GM03348 (cell line): ENCODE measurements around the gene ZNF688.

ENCODE experiments used
- DNase-seq: peaks from one replicate; pipeline ENCODE4 v3.0.0; 2012; ENCODE audit warnings: low spot score

ZNF688 gene

GRCh38 chr16:30585400-30586191, 14.1 kb upstream of the ZNF688 start, which contains the start of gene ZNF785:
TSS of gene ZNF785 (minus strand) at chr16:30585697. CDS start at chr16:30585611, 86 bp downstream.
- DNase-seq: peak; percentile 99

DNA sequence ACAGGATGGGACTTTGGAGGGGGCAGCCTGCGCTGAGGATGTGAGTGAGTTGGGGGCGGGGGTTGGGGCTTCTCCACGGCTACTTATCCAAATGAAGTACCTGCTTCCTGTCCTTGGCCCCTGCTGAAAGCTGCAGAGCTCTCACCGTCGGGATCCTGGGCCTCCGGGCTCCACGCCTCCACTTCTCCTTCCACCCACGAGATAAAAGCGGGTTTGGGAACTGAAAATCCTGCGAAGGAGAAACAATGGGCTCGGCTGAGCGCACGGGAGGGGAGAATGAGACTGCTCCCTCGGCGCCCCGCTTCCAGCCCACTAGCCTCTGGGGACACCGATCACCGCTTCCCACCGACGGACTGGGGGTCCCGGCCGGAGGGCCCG, 13.5 kb upstream of the ZNF688 start:
- peak; percentile 36 for DNase-seq

- DNase-seq: no peak
Observed at GRCh38 chr16:30582611-30583340, 11.3 kb upstream of the ZNF688 start.

DNA sequence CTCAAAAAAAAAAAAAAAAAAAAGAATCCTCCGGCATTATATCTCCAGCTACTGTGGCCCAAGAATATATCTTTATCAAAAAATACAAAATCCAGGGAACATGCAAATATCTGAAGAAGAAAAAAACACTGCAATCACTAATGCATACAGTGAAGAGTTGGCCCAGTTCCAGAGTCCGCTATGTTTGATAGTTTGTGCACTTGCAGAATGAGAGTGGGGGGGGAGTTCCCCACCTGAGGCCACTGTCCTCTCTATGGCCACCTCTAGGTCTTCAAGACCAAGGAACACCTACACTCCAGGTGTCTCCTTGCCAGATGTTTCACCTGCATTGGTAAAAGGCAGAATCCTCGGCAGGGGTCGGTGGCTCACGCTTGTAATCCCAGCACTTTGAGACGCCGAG, 9.9 kb upstream of the ZNF688 start:
- DNase-seq: no peak

GRCh38 chr16:30574678-30575077, 3.2 kb upstream of the ZNF688 start:
- DNase-seq: no peak

- DNase-seq: peak; percentile 49
Observed at GRCh38 chr16:30570636-30571444, 674 bp downstream of the ZNF688 start.

DNA sequence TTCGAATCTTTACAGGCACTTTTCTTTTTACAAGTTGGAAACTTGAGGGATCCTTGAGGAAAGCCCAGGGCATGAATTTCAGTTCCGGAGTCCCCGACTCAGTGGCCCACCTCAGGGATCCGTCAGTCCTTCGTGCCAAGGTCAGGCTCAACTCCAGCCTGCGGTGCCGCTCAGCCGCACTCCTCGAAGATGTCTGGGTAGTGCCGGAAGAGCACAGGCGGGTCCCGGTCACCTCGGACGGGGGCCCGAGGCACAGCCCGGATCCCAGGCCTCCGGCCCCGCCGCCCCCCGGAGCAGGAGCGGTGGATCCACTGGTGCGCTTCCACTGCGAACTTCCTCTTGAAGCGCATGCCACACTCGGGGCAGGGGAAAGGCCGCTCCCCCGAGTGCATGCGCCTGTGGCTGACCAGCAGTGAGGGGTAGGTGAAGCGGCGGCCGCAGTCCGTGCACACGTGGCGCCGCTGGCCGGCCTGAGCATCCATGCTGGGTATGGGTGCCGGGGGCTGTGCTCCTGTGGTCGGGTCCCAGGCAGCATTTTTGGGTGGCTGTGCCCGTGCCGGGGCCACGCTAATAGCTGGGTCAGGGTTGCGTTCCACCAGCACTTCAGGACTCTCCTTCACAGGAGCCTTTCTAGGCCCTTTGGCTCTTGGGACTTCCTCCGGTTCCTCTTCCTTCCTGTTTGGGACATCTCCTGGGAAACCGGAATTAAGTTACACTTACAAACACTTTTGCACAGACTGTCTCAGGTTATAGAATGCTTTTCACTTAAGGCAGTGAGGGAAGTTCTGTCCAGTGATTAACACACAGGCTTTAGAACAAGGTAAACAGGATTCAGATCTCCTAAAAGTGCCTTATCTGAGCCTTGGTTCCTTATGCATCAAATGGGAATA, 1.5 kb downstream of the ZNF688 start:
- DNase-seq: no peak

DNA sequence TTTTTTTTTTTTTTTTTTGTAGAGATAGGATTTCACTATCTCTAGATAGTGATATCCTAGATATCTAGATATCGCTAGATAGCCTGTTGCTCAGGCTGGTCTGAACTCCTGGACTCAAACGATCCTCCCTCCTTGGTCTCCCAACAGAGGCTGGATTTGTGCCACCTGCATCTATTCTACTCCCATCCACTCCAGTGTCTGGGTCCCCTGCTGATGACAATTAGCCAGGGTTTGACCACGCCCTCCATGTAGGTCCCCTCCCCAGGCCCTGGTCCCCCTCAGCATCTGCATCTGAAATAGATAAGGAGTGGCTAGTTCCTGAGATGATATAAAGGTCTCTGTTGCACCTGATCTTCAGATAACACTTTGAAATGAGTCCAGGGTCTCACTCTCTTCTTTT, 2.2 kb downstream of the ZNF688 start:
- no peak for DNase-seq

- no peak for DNase-seq
Observed at GRCh38 chr16:30567991-30568638, 3.4 kb downstream of the ZNF688 start.

- no peak for DNase-seq
Observed at GRCh38 chr16:30567160-30567990, 4.1 kb downstream of the ZNF688 start.

DNA sequence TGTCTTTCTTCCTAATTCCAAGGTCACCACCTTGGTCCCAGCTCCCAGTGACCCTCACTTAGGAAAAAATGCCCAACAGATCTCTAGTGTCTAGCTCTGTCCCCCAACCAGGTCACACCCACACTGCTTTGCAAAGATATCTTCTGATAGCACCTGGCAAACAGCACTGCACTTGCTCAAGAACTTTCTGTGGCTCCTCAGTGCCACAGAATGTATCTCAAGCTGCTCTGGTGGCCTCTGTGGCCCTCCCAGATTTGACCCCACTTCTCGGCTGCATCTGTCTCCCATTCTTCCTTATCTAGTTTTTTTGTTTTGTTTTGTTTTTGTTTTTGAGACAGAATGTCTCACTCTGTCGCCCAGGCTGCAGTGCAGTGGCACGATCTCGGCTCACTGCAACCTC, 5.0 kb downstream of the ZNF688 start:
- DNase-seq: no peak

DNA sequence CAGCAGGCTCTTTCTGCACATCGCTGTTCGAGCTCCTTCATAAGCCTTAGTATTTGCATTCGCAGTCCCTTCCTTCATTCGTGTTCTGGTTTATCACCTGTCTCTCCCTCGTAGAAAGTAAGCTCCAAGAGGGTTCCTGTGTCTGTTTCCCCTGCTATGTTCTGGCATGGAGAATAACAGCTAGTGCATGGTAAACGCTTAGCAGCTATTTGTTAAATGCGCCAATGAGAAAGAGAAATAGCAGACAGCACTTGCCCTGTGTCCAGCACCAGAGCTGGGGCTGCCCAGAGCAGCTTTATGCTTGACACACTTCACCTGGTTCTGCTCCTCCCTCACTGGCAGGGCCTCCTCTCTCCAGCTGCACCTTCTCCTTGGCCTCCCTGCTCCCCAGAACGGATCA, 5.5 kb downstream of the ZNF688 start:
- no peak for DNase-seq

DNA sequence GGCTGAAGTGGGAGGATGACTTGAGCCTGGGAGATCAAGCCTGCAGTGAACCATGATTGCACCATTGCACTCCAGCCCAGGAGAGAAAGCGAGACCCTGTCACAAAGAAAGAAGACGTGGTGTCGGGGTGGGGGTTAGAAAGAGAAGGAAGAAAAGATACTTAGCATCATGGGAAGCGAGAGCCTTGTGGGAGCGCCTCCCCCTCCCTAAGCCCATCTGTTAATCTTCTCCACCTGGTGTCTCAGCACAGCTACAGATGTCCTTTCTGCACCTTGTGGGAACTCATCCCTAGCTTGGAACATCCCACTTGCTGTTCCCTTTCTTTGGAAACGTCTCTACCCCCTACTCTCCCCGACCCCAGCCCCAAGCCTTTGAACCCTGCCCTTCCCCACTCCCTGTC, 6.0 kb downstream of the ZNF688 start:
- DNase-seq: no peak

GRCh38 chr16:30562021-30562420, 9.5 kb downstream of the ZNF688 start:
- DNase-seq: no peak

DNA sequence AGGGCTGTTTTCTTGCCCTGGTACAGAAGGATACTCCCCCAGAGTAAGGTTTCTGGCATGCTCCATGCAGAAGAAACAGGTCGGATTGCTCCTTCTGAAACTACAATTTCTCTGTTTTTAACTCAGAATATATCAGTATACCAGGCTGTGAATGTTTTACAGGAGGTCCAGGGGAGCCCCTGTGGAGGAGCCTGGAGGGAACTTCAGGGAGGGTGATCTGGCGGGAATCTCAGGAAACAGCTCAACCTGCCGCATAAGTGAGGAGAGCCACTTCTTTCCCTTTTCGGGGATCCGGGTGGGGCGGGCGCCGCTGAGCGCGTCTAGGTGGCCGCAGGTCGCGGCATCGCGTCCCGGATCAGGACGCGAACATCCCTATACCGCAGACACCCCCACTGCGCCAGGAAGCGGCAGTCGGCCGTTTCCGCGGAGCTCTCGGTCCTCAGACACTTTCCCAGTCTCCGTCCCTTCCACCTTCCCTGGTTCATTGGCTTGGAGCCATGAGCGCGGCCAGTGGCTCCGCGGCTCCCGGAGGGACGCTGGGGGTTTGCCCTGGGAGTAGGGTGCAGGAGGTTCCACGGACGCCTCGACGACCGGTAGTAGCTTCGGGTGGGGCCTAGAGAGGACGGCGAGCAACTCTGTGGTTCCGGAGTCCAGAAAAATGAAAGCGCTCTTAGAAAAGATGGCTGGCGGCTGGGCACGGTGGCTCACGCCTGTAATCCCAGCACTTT, 10.3 kb downstream of the ZNF688 start:
- DNase-seq: peak; percentile 41

DNA sequence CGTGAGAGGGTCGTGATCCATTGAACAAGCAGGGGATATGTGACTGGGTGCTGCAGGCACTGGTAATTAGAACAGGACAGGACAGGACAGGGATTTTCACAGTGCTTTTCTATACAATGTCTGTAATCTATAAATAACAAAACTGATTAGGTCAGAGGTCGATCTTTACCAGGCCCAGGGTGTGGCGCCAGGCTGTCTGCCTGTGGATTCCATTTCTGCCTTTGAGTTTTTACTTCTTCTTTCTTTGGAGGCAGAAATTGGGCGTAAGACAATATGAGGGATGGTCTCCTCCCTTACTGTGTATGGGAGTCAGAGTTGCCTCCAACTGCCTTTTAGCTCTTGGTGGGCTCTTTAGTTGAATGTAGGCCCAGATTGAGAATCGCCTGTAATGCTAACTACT, 11.8 kb downstream of the ZNF688 start:
- DNase-seq: no peak

GRCh38 chr16:30558789-30559377, 12.6 kb downstream of the ZNF688 start:
- no peak for DNase-seq

- peak; percentile 96 for DNase-seq
Observed at GRCh38 chr16:30557957-30558788, 13.3 kb downstream of the ZNF688 start, which contains the start of gene ZNF764. TSS of gene ZNF764 (minus strand) at chr16:30558374. CDS start at chr16:30558182, 192 bp downstream.
